Smooth muscle cell (in vitro differentiated cells): Measurements from ENCODE around the gene CNFN. TPM values are rescaled to one million over a fixed set of nuclear protein-coding genes. Genes with fewer than 3 reads are reported as not detected.

Source experiments
- DNase-seq: peaks from one replicate; lab custom pipeline; 2025; ENCODE audit not compliant: unreplicated experiment; lab: John Stamatoyannopoulos, UW
- H2AFZ ChIP-seq: fragments of 200-600 bp; sonication (generic); 2 replicates; pipeline ENCODE4 v1.6.0; 2016; ENCODE audit warnings: antibody characterized with exemption, low read depth, mild to moderate bottlenecking
- H3F3A ChIP-seq: fragments of 200-600 bp; sonication (generic); 2 replicates; pipeline ENCODE4 v1.6.0; 2017; ENCODE audit warnings: antibody characterized with exemption, low read depth
- H3K27ac ChIP-seq: fragments of 200-600 bp; sonication (generic); 2 replicates; pipeline ENCODE4 v1.5.1; 2016; ENCODE audit warnings: low read depth, mild to moderate bottlenecking
- H3K27me3 ChIP-seq: fragments of 200-600 bp; sonication (generic); 2 replicates; pipeline ENCODE4 v1.6.1; 2016; ENCODE audit warnings: low read depth, mild to moderate bottlenecking
- H3K36me3 ChIP-seq: fragments of 200-600 bp; sonication (generic); 2 replicates; pipeline ENCODE4 v1.5.1; 2016; ENCODE audit warnings: low read depth
- H3K4me1 ChIP-seq: fragments of 200-600 bp; sonication (generic); 2 replicates; pipeline ENCODE4 v1.5.1; 2016; ENCODE audit warnings: low read depth
- H3K4me2 ChIP-seq: fragments of 200-600 bp; sonication (generic); 2 replicates; pipeline ENCODE4 v1.6.0; 2016; ENCODE audit warnings: mild to moderate bottlenecking
- H3K4me3 ChIP-seq: fragments of 200-600 bp; sonication (generic); 2 replicates; pipeline ENCODE4 v1.5.1; 2016; ENCODE audit warnings: mild to moderate bottlenecking
- H3K79me2 ChIP-seq: fragments of 200-600 bp; sonication (generic); 2 replicates; pipeline ENCODE4 v1.6.0; 2016; ENCODE audit warnings: low read depth, mild to moderate bottlenecking
- H3K9ac ChIP-seq: fragments of 200-600 bp; sonication (generic); 2 replicates; pipeline ENCODE4 v1.6.0; 2016; ENCODE audit warnings: low read depth
- H3K9me3 ChIP-seq: fragments of 200-600 bp; sonication (generic); replicated peaks from 2 replicates; pipeline ENCODE4 v1.5.1; 2016; ENCODE audit warnings: low read depth
- H4K20me1 ChIP-seq: fragments of 200-600 bp; sonication (generic); 2 replicates; pipeline ENCODE4 v1.6.0; 2016; ENCODE audit warnings: low read depth
- WGBS: methylation state at CpG from one replicate; pipeline ENCODE4 v1.1.7; 2016; ENCODE audit warnings: low lambda C conversion rate; 5-methylcytosine and 5-hydroxymethylcytosine counted together
- polyA plus RNA-seq: library from polyadenylated mRNA; unstranded; fragments of >200 nt; fragmentation: Nextera tagmentation; extraction: Ambion mirVana; gene quantifications from 2 replicates; pipeline ENCODE4 v1.2.1, GENCODE V29; 2016
- total RNA-seq: library from RNA; depleted of rRNA; stranded (reverse); fragments of >200 nt; gene quantifications from 2 replicates; pipeline ENCODE4 v1.2.3, GENCODE V29; 2014
- TF ChIP-seq, protein P1 (sequence below): fragments of 200-600 bp; sonication (generic); IDR thresholded peaks from 2 replicates; pipeline ENCODE4 v1.5.1; 2017; ENCODE audit warnings: borderline replicate concordance, mild to moderate bottlenecking, antibody characterized with exemption; ENCODE audit not compliant: insufficient read depth, poor library complexity, severe bottlenecking

CNFN gene
- total and polyA plus RNA-seq, 2 experiments from 2014 or later, result 24.1 to 44.9 TPM

DNA sequence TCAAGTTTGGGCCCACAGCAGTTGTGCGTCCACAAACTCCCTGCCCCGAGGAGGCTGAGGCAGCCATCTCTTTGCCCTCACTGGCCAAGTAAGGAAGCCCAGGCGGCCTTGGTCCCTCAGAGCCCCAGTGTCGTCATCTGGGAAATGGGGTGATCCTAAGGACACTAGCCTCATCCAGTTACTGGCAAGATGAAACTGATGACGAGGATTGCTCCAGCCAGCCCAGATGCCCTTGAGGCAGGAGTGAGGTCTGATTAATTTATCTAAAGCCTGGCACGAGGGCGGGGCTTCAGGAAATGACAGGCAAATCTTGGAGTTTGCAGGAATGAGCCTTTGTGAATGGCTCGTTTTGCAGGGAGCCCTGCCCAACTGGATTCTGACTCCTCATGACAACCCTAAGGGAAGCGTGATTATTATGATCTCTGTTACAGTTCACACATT is 31.5 kb upstream of the CNFN start:
- no peak for DNase-seq
- H4K20me1 ChIP-seq, result no peaks in the 10 kb centered on the region
- H3F3A ChIP-seq, result no peaks in the 10 kb centered on the region
- no peak overlapping the region for H3K4me3 ChIP-seq
- H3K27ac ChIP-seq, result no peak overlapping the region
- H3K4me2 ChIP-seq, result no peak overlapping the region
- WGBS, result 83% methylated on average over 9 of the region's 9 CpGs
- no peak overlapping the region for H3K9ac ChIP-seq
- peaks cover 10% of the 10 kb centered on the region for H3K4me1 ChIP-seq
- H3K79me2 ChIP-seq, result no peaks in the 10 kb centered on the region
- no peaks in the 10 kb centered on the region for H3K9me3 ChIP-seq
- no peaks in the 10 kb centered on the region for H3K27me3 ChIP-seq
- no peaks in the 10 kb centered on the region for H3K36me3 ChIP-seq
- TF ChIP-seq, protein P1, sequence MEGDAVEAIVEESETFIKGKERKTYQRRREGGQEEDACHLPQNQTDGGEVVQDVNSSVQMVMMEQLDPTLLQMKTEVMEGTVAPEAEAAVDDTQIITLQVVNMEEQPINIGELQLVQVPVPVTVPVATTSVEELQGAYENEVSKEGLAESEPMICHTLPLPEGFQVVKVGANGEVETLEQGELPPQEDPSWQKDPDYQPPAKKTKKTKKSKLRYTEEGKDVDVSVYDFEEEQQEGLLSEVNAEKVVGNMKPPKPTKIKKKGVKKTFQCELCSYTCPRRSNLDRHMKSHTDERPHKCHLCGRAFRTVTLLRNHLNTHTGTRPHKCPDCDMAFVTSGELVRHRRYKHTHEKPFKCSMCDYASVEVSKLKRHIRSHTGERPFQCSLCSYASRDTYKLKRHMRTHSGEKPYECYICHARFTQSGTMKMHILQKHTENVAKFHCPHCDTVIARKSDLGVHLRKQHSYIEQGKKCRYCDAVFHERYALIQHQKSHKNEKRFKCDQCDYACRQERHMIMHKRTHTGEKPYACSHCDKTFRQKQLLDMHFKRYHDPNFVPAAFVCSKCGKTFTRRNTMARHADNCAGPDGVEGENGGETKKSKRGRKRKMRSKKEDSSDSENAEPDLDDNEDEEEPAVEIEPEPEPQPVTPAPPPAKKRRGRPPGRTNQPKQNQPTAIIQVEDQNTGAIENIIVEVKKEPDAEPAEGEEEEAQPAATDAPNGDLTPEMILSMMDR, result no peak
- H2AFZ ChIP-seq, result no peak overlapping the region

GRCh38 chr19:42421101-42421500 is 31.0 kb upstream of the CNFN start:
- no peak overlapping the region for H2AFZ ChIP-seq
- WGBS, result 96% methylated on average over 4 of the region's 4 CpGs

DNA sequence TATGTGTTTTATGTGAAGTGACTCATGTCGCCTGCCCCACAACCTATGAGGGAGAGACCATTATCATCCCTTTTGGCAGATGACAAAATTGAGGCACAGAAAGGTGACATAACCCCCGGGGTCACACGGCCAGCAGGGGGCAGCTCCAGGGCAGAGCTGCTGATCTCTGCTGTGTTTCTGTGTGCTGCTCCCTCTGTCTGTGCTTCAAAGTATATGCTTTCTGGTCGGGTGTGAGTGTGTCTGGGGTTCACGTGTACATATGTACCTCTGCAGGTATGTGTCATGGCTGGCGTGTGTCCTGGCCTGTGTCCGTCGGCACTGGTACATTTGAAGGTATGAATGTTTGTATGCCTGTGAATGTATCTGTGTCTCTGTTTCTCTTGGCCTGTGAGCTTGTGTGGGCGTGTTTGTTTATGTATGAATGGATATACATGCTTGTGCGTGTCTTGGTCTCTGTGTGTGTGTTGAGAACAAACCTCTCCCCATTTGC is 30.0 kb upstream of the CNFN start:
- TF ChIP-seq, protein P1, result peak; percentile 60
- WGBS, result 43% methylated on average over 10 of the region's 10 CpGs
- no peaks in the 10 kb centered on the region for H3F3A ChIP-seq
- no peaks in the 10 kb centered on the region for H4K20me1 ChIP-seq
- no peak for DNase-seq
- no peak overlapping the region for H3K4me3 ChIP-seq
- H3K27me3 ChIP-seq, result no peaks in the 10 kb centered on the region
- no peak overlapping the region for H3K4me2 ChIP-seq
- H2AFZ ChIP-seq, result no peak overlapping the region
- no peak overlapping the region for H3K27ac ChIP-seq
- peaks cover 10% of the 10 kb centered on the region for H3K4me1 ChIP-seq
- no peak overlapping the region for H3K9ac ChIP-seq
- no peaks in the 10 kb centered on the region for H3K79me2 ChIP-seq
- no peaks in the 10 kb centered on the region for H3K9me3 ChIP-seq
- no peaks in the 10 kb centered on the region for H3K36me3 ChIP-seq

More at GRCh38 chr19:42421101-42421500, 31.0 kb upstream of the CNFN start:
- Histone ChIP-seq H3K27me3 (no peaks in the 10 kb centered on the region), H3K9me3 (no peaks in the 10 kb centered on the region), H3K4me3 (no peak overlapping the region), H3K36me3 (no peaks in the 10 kb centered on the region), H3F3A (no peaks in the 10 kb centered on the region), H3K27ac (no peak overlapping the region), H3K4me2 (no peak overlapping the region), H4K20me1 (no peaks in the 10 kb centered on the region), H3K9ac (no peak overlapping the region), H3K4me1 (peaks cover 10% of the 10 kb centered on the region), H3K79me2 (no peaks in the 10 kb centered on the region)
- DNase-seq, result no peak
- TF ChIP-seq, protein P1, result no peak

DNA sequence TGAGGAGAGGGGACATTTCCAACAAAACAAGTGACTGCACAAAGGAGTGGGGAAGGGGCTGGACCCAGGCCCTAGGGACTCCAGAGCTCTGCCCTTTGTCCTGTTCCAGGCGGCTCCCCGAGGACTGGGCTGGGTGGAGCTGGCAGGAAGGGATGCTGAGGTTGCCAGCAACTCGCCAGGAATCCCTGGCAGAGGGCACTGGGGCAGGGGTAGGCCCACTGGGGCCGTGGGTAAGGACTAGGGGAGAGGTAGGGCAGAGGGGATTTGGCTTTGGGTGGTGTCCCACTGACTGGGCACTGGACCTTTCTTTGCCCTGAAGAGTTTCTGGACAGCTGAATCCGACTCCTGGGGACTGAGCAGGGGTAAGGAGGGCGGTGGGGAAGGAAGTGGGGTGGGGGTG is 29.2 kb upstream of the CNFN start:
- H3K9me3 ChIP-seq, result no peaks in the 10 kb centered on the region
- 87% methylated on average over 5 of the region's 6 CpGs for WGBS
- DNase-seq, result no peak
- H3K79me2 ChIP-seq, result no peaks in the 10 kb centered on the region
- H3F3A ChIP-seq, result no peaks in the 10 kb centered on the region
- H4K20me1 ChIP-seq, result no peaks in the 10 kb centered on the region
- H3K9ac ChIP-seq, result no peak overlapping the region
- H3K27me3 ChIP-seq, result no peaks in the 10 kb centered on the region
- peaks cover 10% of the 10 kb centered on the region for H3K4me1 ChIP-seq
- TF ChIP-seq, protein P1, result no peak
- no peak overlapping the region for H3K4me3 ChIP-seq
- H2AFZ ChIP-seq, result no peak overlapping the region
- H3K27ac ChIP-seq, result no peak overlapping the region
- H3K36me3 ChIP-seq, result no peaks in the 10 kb centered on the region
- H3K4me2 ChIP-seq, result no peak overlapping the region
